Measurements from ENCODE around the gene TRIM46.
"Not testable (repeated sequence)": the region's sequence is repeated elsewhere in the genome, so short reads cannot be mapped to it uniquely, and the experiment has no call there.

TRIM46 gene

DNA sequence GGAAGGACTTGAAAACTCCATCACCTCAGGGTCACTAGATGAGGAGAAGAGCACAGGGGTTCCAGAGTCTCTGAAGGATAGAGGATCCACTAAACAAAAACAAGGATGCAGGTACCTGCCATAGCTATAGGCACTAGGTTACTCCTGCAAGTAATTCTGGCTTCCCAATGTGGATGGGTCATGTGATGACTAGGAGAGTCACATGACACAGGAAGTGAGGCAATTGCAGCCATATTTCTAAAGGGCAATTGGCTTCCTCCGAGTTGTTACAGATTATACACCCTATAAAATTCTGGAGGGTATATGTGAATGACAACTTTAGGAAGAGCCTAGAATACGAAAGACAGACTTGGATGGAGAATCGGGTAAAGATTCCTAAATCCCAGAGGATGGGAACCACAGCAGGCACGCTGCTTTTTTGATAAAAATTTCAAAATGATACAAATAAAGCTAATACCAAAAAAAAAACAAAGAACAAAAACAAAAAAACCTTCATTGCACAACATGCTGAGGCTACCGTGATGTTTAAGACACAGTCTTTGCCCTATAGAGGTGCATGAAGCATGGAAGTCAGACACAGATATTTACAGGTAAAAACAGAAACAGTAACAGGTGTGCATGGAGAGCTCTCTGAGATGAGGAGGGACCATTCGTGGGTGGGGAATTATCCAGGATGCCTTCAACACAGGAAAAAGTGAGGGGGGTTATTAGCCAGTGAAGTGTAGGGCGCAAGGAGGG lies 45.4 kb downstream of the TRIM46 start:
- TF ChIP-seq, protein P1, sequence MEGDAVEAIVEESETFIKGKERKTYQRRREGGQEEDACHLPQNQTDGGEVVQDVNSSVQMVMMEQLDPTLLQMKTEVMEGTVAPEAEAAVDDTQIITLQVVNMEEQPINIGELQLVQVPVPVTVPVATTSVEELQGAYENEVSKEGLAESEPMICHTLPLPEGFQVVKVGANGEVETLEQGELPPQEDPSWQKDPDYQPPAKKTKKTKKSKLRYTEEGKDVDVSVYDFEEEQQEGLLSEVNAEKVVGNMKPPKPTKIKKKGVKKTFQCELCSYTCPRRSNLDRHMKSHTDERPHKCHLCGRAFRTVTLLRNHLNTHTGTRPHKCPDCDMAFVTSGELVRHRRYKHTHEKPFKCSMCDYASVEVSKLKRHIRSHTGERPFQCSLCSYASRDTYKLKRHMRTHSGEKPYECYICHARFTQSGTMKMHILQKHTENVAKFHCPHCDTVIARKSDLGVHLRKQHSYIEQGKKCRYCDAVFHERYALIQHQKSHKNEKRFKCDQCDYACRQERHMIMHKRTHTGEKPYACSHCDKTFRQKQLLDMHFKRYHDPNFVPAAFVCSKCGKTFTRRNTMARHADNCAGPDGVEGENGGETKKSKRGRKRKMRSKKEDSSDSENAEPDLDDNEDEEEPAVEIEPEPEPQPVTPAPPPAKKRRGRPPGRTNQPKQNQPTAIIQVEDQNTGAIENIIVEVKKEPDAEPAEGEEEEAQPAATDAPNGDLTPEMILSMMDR (IDR thresholded peaks at IDR 0.05; ENCODE audit: low read length): no peak
- TF ChIP-seq EZH2phosphoT487 (IDR thresholded peaks at IDR 0.05; ENCODE audit: low read length): no peak
- TF ChIP-seq EZH2 (optimal IDR thresholded peaks at IDR 0.05; ENCODE audit: low read depth, low read length): no peak
- Histone ChIP-seq H3K4me3 (ENCODE audit: low read length) (no peak overlapping the region), H3K27me3 (replicated peaks; ENCODE audit: insufficient read depth, low read length) (no peaks in the 10 kb centered on the region), H3K79me2 (ENCODE audit: low read length) (no peaks in the 10 kb centered on the region), H3K4me1 (ENCODE audit: low read length) (peaks cover 6% of the 10 kb centered on the region; the same call in 1 of the 2 replicates), H2AFZ (ENCODE audit: low read length) (peak overlapping the region; percentile 32), H3K36me3 (replicated peaks; ENCODE audit: insufficient read depth, low read length) (no peaks in the 10 kb centered on the region), H3K27ac (ENCODE audit: low read length) (no peak overlapping the region), H3K4me2 (ENCODE audit: low read depth, low read length) (peak overlapping the region; percentile 16; the same call in 1 of the 2 replicates), H3K9me3 (replicated peaks; ENCODE audit: insufficient read depth, low read length) (no peaks in the 10 kb centered on the region), H3K9ac (ENCODE audit: low read length) (no peak overlapping the region), H3K9me2 (replicated peaks; ENCODE audit: insufficient read depth, low read length) (no peaks in the 10 kb centered on the region), H3F3A (ENCODE audit: insufficient read depth, low read length) (0 out of 2 replicates have a peak, but pooled peaks cover 6% of the 10 kb centered on the region), H4K20me1 (ENCODE audit: insufficient read depth, low read length) (no peaks in the 10 kb centered on the region)
- DNase-seq: peak; percentile 42

DNA sequence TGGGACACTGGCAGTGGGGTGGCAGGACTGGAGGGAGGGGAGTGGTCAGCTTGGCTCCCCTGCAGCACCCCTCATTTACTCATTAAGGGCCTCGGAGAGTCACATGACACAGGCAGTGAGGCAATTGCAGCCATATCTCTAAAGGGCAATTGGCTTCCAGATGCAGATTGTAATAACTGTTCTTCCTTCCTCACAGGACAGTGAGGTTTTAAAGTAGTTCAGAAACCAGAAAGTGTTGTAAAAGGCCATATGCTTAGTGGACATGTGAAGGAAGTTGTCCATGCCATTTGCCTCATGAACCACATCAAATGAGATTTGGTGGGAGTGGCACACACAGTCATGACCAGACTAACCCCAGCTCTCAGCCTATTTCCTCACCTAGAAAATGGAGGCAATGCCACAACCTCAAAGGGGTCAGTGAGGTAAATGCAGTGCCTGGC lies 46.0 kb downstream of the TRIM46 start:
- H3K27ac ChIP-seq (ENCODE audit: low read length): no peak overlapping the region
- peaks cover 6% of the 10 kb centered on the region; the same call in 1 of the 2 replicates for H3K4me1 ChIP-seq (ENCODE audit: low read length)
- no peaks in the 10 kb centered on the region for H3K9me2 ChIP-seq (replicated peaks; ENCODE audit: insufficient read depth, low read length)
- H3F3A ChIP-seq (ENCODE audit: insufficient read depth, low read length): peaks cover 6% of the 10 kb centered on the region; the same call in 1 of the 2 replicates
- H3K4me2 ChIP-seq (ENCODE audit: low read depth, low read length): peak overlapping the region; percentile 16; the same call in 1 of the 2 replicates
- H3K9ac ChIP-seq (ENCODE audit: low read length): no peak overlapping the region
- TF ChIP-seq EZH2 (optimal IDR thresholded peaks at IDR 0.05; ENCODE audit: low read depth, low read length): no peak
- TF ChIP-seq EZH2phosphoT487 (IDR thresholded peaks at IDR 0.05; ENCODE audit: low read length): no peak
- TF ChIP-seq, protein P1 (IDR thresholded peaks at IDR 0.05; ENCODE audit: low read length): no peak
- no peak for DNase-seq
- H4K20me1 ChIP-seq (ENCODE audit: insufficient read depth, low read length): no peaks in the 10 kb centered on the region
- H3K4me3 ChIP-seq (ENCODE audit: low read length): no peak overlapping the region
- no peaks in the 10 kb centered on the region for H3K36me3 ChIP-seq (replicated peaks; ENCODE audit: insufficient read depth, low read length)
- no peaks in the 10 kb centered on the region for H3K9me3 ChIP-seq (replicated peaks; ENCODE audit: insufficient read depth, low read length)
- peak overlapping the region; percentile 32 for H2AFZ ChIP-seq (ENCODE audit: low read length)
- no peaks in the 10 kb centered on the region for H3K27me3 ChIP-seq (replicated peaks; ENCODE audit: insufficient read depth, low read length)
- no peaks in the 10 kb centered on the region for H3K79me2 ChIP-seq (ENCODE audit: low read length)

DNA sequence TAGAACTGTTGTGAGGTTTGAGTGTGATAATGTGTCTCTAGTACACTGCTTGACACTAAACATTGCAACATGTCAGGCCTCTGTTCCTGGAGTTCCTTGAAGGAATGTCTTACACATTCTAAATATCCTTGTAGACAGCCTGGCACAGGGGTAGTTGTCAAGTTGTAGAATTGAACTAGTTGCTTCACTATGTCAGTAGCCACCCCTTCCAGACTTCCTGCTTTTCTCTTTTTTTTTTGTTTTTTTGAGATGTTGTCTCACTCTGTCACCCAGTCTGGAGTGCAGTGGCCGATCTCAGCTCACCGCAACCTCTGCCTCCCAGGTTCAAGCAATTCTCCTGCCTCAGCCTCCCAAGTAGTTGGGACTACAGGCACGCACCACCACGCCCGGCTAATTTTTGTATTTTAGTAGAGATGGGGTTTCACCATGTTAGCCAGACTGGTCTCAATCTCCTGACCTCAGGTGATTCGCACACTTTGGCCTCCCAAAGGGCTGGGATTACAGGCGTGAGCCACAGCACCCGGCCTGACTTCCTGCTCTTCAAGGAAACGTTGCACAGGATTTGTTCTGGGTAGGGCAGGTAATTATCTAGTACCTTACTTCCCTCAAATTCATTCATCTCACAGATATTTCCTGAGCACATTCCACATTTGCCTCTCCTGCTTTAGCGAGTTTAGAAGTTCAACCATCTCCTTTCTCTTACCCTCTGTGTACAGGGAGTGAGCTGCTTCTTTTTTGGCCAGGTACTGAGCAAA lies 46.7 kb downstream of the TRIM46 start:
- H3K9me2 ChIP-seq (replicated peaks; ENCODE audit: insufficient read depth, low read length); H3K4me3 ChIP-seq (ENCODE audit: low read length); H3K9me3 ChIP-seq (replicated peaks; ENCODE audit: insufficient read depth, low read length); H4K20me1 ChIP-seq (ENCODE audit: insufficient read depth, low read length); H3K36me3 ChIP-seq (replicated peaks; ENCODE audit: insufficient read depth, low read length); DNase-seq; H2AFZ ChIP-seq (ENCODE audit: low read length); H3K4me1 ChIP-seq (ENCODE audit: low read length); H3K27me3 ChIP-seq (replicated peaks; ENCODE audit: insufficient read depth, low read length); H3K27ac ChIP-seq (ENCODE audit: low read length); H3K4me2 ChIP-seq (ENCODE audit: low read depth, low read length); H3K79me2 ChIP-seq (ENCODE audit: low read length); H3K9ac ChIP-seq (ENCODE audit: low read length): not testable (repeated sequence)
- H3F3A ChIP-seq (ENCODE audit: insufficient read depth, low read length): peaks cover 10% of the 10 kb centered on the region
